ENCODE data around the gene DIAPH2.
"Not testable (repeated sequence)": the region's sequence is repeated elsewhere in the genome, so short reads cannot be mapped to it uniquely, and the experiment has no call there.

DIAPH2 gene

GRCh38 chrX:96837808-96838207 is 153.2 kb downstream of the DIAPH2 start:
- no peaks in the 10 kb centered on the region for H3K4me1 Mint-ChIP-seq
- H3K36me3 Mint-ChIP-seq: peaks cover 2% of the 10 kb centered on the region
- no peaks in the 10 kb centered on the region for H3K27me3 Mint-ChIP-seq
- no peaks in the 10 kb centered on the region for H3K9me3 Mint-ChIP-seq
- no peak overlapping the region for H3K4me3 Mint-ChIP-seq
- H3K27ac Mint-ChIP-seq: no peak overlapping the region

GRCh38 chrX:96838537-96838936 is 153.9 kb downstream of the DIAPH2 start:
- peaks cover 2% of the 10 kb centered on the region for H3K36me3 Mint-ChIP-seq
- no peak overlapping the region for H3K27ac Mint-ChIP-seq
- no peaks in the 10 kb centered on the region for H3K27me3 Mint-ChIP-seq
- H3K4me1 Mint-ChIP-seq: no peaks in the 10 kb centered on the region
- no peaks in the 10 kb centered on the region for H3K9me3 Mint-ChIP-seq
- no peak overlapping the region for H3K4me3 Mint-ChIP-seq

- H3K27me3 Mint-ChIP-seq: no peaks in the 10 kb centered on the region
- no peaks in the 10 kb centered on the region for H3K9me3 Mint-ChIP-seq
- no peak overlapping the region for H3K4me3 Mint-ChIP-seq
- H3K36me3 Mint-ChIP-seq: peaks cover 2% of the 10 kb centered on the region
- no peak overlapping the region for H3K27ac Mint-ChIP-seq
- no peaks in the 10 kb centered on the region for H3K4me1 Mint-ChIP-seq
These were observed 156.7 kb downstream of the DIAPH2 start for GRCh38 chrX:96841325-96841724.

GRCh38 chrX:96841866-96842265 is 157.2 kb downstream of the DIAPH2 start:
- not testable (repeated sequence) for H3K36me3 Mint-ChIP-seq, H3K4me1 Mint-ChIP-seq, H3K27me3 Mint-ChIP-seq, H3K27ac Mint-ChIP-seq, H3K9me3 Mint-ChIP-seq, H3K4me3 Mint-ChIP-seq

GRCh38 chrX:96843566-96843965 is 158.9 kb downstream of the DIAPH2 start:
- Mint-ChIP-seq H3K4me3 (no peak overlapping the region), H3K27ac (no peak overlapping the region), H3K9me3 (no peaks in the 10 kb centered on the region), H3K4me1 (no peaks in the 10 kb centered on the region), H3K36me3 (peaks cover 2% of the 10 kb centered on the region), H3K27me3 (no peaks in the 10 kb centered on the region)

- no peaks in the 10 kb centered on the region for H3K36me3 Mint-ChIP-seq
- H3K27ac Mint-ChIP-seq: no peak overlapping the region
- H3K27me3 Mint-ChIP-seq: no peaks in the 10 kb centered on the region
- no peaks in the 10 kb centered on the region for H3K9me3 Mint-ChIP-seq
- H3K4me1 Mint-ChIP-seq: no peaks in the 10 kb centered on the region
- H3K4me3 Mint-ChIP-seq: no peak overlapping the region
These were observed 162.2 kb downstream of the DIAPH2 start for GRCh38 chrX:96846841-96847240.

- not testable (repeated sequence) for H3K27ac Mint-ChIP-seq, H3K4me1 Mint-ChIP-seq, H3K27me3 Mint-ChIP-seq, H3K4me3 Mint-ChIP-seq, H3K36me3 Mint-ChIP-seq, H3K9me3 Mint-ChIP-seq
These were observed 174.8 kb downstream of the DIAPH2 start for GRCh38 chrX:96859422-96859821.

- no peak overlapping the region for H3K27ac Mint-ChIP-seq
These were observed 176.6 kb downstream of the DIAPH2 start for GRCh38 chrX:96861218-96861617.

GRCh38 chrX:96861661-96862060 is 177.0 kb downstream of the DIAPH2 start:
- H3K9me3 Mint-ChIP-seq: no peaks in the 10 kb centered on the region
- no peak overlapping the region for H3K4me3 Mint-ChIP-seq
- no peaks in the 10 kb centered on the region for H3K4me1 Mint-ChIP-seq
- no peaks in the 10 kb centered on the region for H3K27me3 Mint-ChIP-seq
- no peaks in the 10 kb centered on the region for H3K36me3 Mint-ChIP-seq
- no peak overlapping the region for H3K27ac Mint-ChIP-seq

More at GRCh38 chrX:96861218-96861617, 176.6 kb downstream of the DIAPH2 start:
- Mint-ChIP-seq H3K4me3 (no peak overlapping the region), H3K36me3 (no peaks in the 10 kb centered on the region), H3K4me1 (no peaks in the 10 kb centered on the region), H3K27me3 (no peaks in the 10 kb centered on the region), H3K9me3 (no peaks in the 10 kb centered on the region)

GRCh38 chrX:96883608-96884007 is 199.0 kb downstream of the DIAPH2 start, which contains the start of gene RPA4:
Gene RPA4, plus strand, starts transcription at chrX:96883908. Its CDS starts 403 bp downstream, at chrX:96884311.
- Mint-ChIP-seq H3K27ac (no peak within 1 kb of the TSS), H3K9me3 (no peaks in the 10 kb centered on the region), H3K27me3 (no peaks in the 10 kb centered on the region), H3K4me1 (no peaks in the 10 kb centered on the region), H3K4me3 (no peak within 1 kb of the TSS), H3K36me3 (peaks cover 4% of the 10 kb centered on the region)

- Mint-ChIP-seq H3K4me3 (no peak overlapping the region), H3K9me3 (no peaks in the 10 kb centered on the region), H3K27ac (no peak overlapping the region), H3K27me3 (no peaks in the 10 kb centered on the region), H3K4me1 (no peaks in the 10 kb centered on the region), H3K36me3 (peaks cover 4% of the 10 kb centered on the region)
These were observed 199.4 kb downstream of the DIAPH2 start for GRCh38 chrX:96884027-96884426.

- no peak overlapping the region for H3K4me3 Mint-ChIP-seq
- no peak overlapping the region for H3K27ac Mint-ChIP-seq
- H3K27me3 Mint-ChIP-seq: no peaks in the 10 kb centered on the region
- no peaks in the 10 kb centered on the region for H3K9me3 Mint-ChIP-seq
- H3K4me1 Mint-ChIP-seq: no peaks in the 10 kb centered on the region
- peaks cover 4% of the 10 kb centered on the region for H3K36me3 Mint-ChIP-seq
These were observed 205.1 kb downstream of the DIAPH2 start for GRCh38 chrX:96889726-96890125.

- no peaks in the 10 kb centered on the region for H3K27me3 Mint-ChIP-seq
- H3K4me3 Mint-ChIP-seq: no peak overlapping the region
- H3K36me3 Mint-ChIP-seq: peaks cover 3% of the 10 kb centered on the region
- no peaks in the 10 kb centered on the region for H3K9me3 Mint-ChIP-seq
- H3K27ac Mint-ChIP-seq: no peak overlapping the region
- no peaks in the 10 kb centered on the region for H3K4me1 Mint-ChIP-seq
These were observed 222.1 kb downstream of the DIAPH2 start for GRCh38 chrX:96906741-96907140.

- H3K36me3 Mint-ChIP-seq: peaks cover 4% of the 10 kb centered on the region
- H3K4me3 Mint-ChIP-seq: no peak overlapping the region
- no peak overlapping the region for H3K27ac Mint-ChIP-seq
- no peaks in the 10 kb centered on the region for H3K27me3 Mint-ChIP-seq
- no peaks in the 10 kb centered on the region for H3K9me3 Mint-ChIP-seq
- no peaks in the 10 kb centered on the region for H3K4me1 Mint-ChIP-seq
These were observed 223.1 kb downstream of the DIAPH2 start for GRCh38 chrX:96907516-96908272.

GRCh38 chrX:96909291-96909690 is 224.6 kb downstream of the DIAPH2 start:
- Mint-ChIP-seq H3K27me3 (no peaks in the 10 kb centered on the region), H3K4me3 (no peak overlapping the region)

GRCh38 chrX:96918864-96919263 is 234.2 kb downstream of the DIAPH2 start:
- H3K4me1 Mint-ChIP-seq: no peaks in the 10 kb centered on the region
- no peaks in the 10 kb centered on the region for H3K27me3 Mint-ChIP-seq
- no peaks in the 10 kb centered on the region for H3K9me3 Mint-ChIP-seq
- H3K27ac Mint-ChIP-seq: no peak overlapping the region
- H3K36me3 Mint-ChIP-seq: peaks cover 9% of the 10 kb centered on the region
- H3K4me3 Mint-ChIP-seq: no peak overlapping the region

More at GRCh38 chrX:96909291-96909690, 224.6 kb downstream of the DIAPH2 start:
- Mint-ChIP-seq H3K27ac (no peak overlapping the region), H3K36me3 (peaks cover 5% of the 10 kb centered on the region), H3K4me1 (no peaks in the 10 kb centered on the region), H3K9me3 (no peaks in the 10 kb centered on the region)

GRCh38 chrX:96919672-96920071 is 235.0 kb downstream of the DIAPH2 start:
- Mint-ChIP-seq H3K9me3 (no peaks in the 10 kb centered on the region), H3K27me3 (no peaks in the 10 kb centered on the region), H3K27ac (no peak overlapping the region), H3K4me1 (no peaks in the 10 kb centered on the region), H3K36me3 (peaks cover 6% of the 10 kb centered on the region), H3K4me3 (no peak overlapping the region)

All from activated naive CD4-positive, alpha-beta T cell treated with anti-CD3 and anti-CD28 coated beads, Interleukin-2, amount 50 U/mL, for 24 hours (primary cell).